Measurements from ENCODE around the gene NEURL3.

DNA sequence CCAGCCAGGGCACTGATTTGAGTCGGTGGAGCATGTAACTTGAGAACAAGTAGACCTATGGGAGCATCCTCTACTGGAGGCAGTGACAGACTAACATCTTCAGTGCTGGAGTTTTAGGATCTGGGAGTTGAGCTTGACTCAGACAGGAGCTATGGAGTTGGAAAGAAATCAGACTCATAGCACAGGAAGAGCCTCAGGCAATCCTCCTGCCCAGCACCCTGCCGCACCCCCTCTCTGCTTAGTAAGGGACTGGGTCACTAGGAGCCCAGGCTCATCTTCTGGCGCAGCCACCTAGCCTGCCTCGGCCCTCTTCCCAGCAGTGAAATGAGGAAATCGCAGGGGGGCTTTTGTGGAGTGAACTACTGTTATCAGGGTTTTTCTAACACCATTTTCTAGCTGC lies 35.0 kb upstream of the NEURL3 start:
- TF ChIP-seq, protein P1, sequence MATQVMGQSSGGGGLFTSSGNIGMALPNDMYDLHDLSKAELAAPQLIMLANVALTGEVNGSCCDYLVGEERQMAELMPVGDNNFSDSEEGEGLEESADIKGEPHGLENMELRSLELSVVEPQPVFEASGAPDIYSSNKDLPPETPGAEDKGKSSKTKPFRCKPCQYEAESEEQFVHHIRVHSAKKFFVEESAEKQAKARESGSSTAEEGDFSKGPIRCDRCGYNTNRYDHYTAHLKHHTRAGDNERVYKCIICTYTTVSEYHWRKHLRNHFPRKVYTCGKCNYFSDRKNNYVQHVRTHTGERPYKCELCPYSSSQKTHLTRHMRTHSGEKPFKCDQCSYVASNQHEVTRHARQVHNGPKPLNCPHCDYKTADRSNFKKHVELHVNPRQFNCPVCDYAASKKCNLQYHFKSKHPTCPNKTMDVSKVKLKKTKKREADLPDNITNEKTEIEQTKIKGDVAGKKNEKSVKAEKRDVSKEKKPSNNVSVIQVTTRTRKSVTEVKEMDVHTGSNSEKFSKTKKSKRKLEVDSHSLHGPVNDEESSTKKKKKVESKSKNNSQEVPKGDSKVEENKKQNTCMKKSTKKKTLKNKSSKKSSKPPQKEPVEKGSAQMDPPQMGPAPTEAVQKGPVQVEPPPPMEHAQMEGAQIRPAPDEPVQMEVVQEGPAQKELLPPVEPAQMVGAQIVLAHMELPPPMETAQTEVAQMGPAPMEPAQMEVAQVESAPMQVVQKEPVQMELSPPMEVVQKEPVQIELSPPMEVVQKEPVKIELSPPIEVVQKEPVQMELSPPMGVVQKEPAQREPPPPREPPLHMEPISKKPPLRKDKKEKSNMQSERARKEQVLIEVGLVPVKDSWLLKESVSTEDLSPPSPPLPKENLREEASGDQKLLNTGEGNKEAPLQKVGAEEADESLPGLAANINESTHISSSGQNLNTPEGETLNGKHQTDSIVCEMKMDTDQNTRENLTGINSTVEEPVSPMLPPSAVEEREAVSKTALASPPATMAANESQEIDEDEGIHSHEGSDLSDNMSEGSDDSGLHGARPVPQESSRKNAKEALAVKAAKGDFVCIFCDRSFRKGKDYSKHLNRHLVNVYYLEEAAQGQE (IDR thresholded peaks at IDR 0.05; ENCODE audit: insufficient read depth in 1 of 2, low read depth in 2 of 2, low read length in 2 of 2) = no peak
- TF ChIP-seq TAF1 (IDR thresholded peaks at IDR 0.05; ENCODE audit: borderline replicate concordance, insufficient read depth, low read length) (no peak), POLR2AphosphoS5 (IDR thresholded peaks at IDR 0.05; ENCODE audit: low read depth, low read length) (no peak), FOXP2 (optimal IDR thresholded peaks at IDR 0.05; ENCODE audit: borderline replicate concordance, extremely low read depth, extremely low read length, insufficient read depth) (no peak), SIN3A (IDR thresholded peaks at IDR 0.05; ENCODE audit: borderline replicate concordance, insufficient read depth, low read length) (no peak)

Data from PFSK-1 (cell line).